PC-9 (cell line): Measurements from ENCODE around the gene CTIF.

Source experiments
- CTCF ChIP-seq: fragments of 200-600 bp; sonication (generic); conservative IDR thresholded peaks from 2 replicates; pipeline ENCODE4 v1.6.1; 2017; ENCODE audit warnings: mixed run types, antibody characterized with exemption, mild to moderate bottlenecking, moderate library complexity
- EZH2 ChIP-seq: fragments of 200-600 bp; sonication (generic); IDR thresholded peaks from 2 replicates; pipeline ENCODE4 v1.8.0; 2017; ENCODE audit warnings: antibody characterized with exemption, low read depth

- TF ChIP-seq EZH2 (no peak), CTCF (no peak)
These were observed 210.9 kb downstream of the CTIF start for GRCh38 chr18:48749768-48750167.
